ENCODE measurements around the gene METTL2B.

DNA sequence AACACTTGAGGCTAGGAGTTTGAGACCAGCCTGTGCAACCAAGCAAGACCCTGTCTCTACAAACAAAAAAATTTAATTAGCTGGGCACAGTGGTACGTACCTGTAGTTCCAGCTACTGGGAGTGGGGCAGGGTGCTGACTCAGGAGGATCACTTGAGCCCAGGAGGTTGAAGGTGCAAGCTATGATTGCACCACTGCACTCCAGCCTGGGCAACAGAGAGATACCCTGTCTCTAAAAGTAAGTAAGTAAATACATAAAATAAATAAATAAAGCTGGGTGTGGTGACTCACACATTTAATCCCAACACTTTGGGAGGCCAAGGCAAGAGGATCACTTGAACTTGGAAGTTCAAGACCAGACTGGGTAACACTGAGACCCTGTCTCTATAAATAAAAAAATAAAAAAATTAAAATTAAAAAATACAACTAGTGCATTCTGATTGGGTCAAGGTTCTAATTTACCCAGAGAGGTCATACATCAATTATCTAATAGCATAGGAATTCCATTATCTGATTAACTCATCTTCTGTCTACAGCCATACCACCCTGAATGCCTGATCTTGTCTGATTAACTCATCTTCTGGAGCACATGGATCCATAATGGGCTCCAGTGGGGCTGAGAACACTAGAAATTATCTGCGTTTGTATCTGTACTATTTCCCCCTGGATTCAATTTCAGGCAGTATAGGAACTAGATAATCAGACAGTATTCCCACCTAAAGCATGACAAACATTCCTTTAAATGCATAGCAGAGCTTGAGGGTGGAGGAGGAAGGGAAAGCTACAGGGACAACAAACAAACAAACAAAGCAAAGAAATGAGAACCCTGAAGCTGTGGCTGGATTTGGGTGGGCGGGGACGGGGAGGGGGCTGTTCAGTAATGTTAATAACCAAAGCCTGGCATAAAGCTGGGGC lies 41.9 kb upstream of the METTL2B start:
- TF ChIP-seq TEAD4 (CRISPR knock-in tag; IDR thresholded peaks at IDR 0.05) (no peak), JUN (CRISPR knock-in tag; IDR thresholded peaks at IDR 0.05) (no peak), NR3C1 (CRISPR knock-in tag; conservative IDR thresholded peaks at IDR 0.05; ENCODE audit: low read depth) (no peak), NR2C2 (CRISPR knock-in tag; IDR thresholded peaks at IDR 0.05) (no peak), RELA (CRISPR knock-in tag; IDR thresholded peaks at IDR 0.05; ENCODE audit: borderline replicate concordance) (no peak), ELF4 (CRISPR knock-in tag; IDR thresholded peaks at IDR 0.05; ENCODE audit: low read depth) (no peak), HMGA2 (CRISPR knock-in tag; IDR thresholded peaks at IDR 0.05) (no peak)
- TF ChIP-seq, protein P1, sequence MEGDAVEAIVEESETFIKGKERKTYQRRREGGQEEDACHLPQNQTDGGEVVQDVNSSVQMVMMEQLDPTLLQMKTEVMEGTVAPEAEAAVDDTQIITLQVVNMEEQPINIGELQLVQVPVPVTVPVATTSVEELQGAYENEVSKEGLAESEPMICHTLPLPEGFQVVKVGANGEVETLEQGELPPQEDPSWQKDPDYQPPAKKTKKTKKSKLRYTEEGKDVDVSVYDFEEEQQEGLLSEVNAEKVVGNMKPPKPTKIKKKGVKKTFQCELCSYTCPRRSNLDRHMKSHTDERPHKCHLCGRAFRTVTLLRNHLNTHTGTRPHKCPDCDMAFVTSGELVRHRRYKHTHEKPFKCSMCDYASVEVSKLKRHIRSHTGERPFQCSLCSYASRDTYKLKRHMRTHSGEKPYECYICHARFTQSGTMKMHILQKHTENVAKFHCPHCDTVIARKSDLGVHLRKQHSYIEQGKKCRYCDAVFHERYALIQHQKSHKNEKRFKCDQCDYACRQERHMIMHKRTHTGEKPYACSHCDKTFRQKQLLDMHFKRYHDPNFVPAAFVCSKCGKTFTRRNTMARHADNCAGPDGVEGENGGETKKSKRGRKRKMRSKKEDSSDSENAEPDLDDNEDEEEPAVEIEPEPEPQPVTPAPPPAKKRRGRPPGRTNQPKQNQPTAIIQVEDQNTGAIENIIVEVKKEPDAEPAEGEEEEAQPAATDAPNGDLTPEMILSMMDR (IDR thresholded peaks at IDR 0.05), result no peak
- TF ChIP-seq, protein P2, sequence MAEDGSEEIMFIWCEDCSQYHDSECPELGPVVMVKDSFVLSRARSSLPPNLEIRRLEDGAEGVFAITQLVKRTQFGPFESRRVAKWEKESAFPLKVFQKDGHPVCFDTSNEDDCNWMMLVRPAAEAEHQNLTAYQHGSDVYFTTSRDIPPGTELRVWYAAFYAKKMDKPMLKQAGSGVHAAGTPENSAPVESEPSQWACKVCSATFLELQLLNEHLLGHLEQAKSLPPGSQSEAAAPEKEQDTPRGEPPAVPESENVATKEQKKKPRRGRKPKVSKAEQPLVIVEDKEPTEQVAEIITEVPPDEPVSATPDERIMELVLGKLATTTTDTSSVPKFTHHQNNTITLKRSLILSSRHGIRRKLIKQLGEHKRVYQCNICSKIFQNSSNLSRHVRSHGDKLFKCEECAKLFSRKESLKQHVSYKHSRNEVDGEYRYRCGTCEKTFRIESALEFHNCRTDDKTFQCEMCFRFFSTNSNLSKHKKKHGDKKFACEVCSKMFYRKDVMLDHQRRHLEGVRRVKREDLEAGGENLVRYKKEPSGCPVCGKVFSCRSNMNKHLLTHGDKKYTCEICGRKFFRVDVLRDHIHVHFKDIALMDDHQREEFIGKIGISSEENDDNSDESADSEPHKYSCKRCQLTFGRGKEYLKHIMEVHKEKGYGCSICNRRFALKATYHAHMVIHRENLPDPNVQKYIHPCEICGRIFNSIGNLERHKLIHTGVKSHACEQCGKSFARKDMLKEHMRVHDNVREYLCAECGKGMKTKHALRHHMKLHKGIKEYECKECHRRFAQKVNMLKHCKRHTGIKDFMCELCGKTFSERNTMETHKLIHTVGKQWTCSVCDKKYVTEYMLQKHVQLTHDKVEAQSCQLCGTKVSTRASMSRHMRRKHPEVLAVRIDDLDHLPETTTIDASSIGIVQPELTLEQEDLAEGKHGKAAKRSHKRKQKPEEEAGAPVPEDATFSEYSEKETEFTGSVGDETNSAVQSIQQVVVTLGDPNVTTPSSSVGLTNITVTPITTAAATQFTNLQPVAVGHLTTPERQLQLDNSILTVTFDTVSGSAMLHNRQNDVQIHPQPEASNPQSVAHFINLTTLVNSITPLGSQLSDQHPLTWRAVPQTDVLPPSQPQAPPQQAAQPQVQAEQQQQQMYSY (CRISPR knock-in tag; IDR thresholded peaks at IDR 0.05), result no peak
- TF ChIP-seq, protein P3, sequence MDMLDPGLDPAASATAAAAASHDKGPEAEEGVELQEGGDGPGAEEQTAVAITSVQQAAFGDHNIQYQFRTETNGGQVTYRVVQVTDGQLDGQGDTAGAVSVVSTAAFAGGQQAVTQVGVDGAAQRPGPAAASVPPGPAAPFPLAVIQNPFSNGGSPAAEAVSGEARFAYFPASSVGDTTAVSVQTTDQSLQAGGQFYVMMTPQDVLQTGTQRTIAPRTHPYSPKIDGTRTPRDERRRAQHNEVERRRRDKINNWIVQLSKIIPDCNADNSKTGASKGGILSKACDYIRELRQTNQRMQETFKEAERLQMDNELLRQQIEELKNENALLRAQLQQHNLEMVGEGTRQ (CRISPR knock-in tag; IDR thresholded peaks at IDR 0.05), result no peak
- TF ChIP-seq, protein P4, sequence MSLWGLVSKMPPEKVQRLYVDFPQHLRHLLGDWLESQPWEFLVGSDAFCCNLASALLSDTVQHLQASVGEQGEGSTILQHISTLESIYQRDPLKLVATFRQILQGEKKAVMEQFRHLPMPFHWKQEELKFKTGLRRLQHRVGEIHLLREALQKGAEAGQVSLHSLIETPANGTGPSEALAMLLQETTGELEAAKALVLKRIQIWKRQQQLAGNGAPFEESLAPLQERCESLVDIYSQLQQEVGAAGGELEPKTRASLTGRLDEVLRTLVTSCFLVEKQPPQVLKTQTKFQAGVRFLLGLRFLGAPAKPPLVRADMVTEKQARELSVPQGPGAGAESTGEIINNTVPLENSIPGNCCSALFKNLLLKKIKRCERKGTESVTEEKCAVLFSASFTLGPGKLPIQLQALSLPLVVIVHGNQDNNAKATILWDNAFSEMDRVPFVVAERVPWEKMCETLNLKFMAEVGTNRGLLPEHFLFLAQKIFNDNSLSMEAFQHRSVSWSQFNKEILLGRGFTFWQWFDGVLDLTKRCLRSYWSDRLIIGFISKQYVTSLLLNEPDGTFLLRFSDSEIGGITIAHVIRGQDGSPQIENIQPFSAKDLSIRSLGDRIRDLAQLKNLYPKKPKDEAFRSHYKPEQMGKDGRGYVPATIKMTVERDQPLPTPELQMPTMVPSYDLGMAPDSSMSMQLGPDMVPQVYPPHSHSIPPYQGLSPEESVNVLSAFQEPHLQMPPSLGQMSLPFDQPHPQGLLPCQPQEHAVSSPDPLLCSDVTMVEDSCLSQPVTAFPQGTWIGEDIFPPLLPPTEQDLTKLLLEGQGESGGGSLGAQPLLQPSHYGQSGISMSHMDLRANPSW (CRISPR knock-in tag; conservative IDR thresholded peaks at IDR 0.05; ENCODE audit: low read depth), result no peak
